Activated CD4-positive, alpha-beta T cell treated with anti-CD3 and anti-CD28 coated beads for 24 hours (primary cell): ENCODE measurements around the gene NTN4.
"Not testable (repeated sequence)": the region's sequence is repeated elsewhere in the genome, so short reads cannot be mapped to it uniquely, and the experiment has no call there.

Experiments used
- DNase-seq, 2 donors: peaks; one replicate each; pipeline ENCODE4 v3.0.0-alpha.2; 2020; ENCODE audit warnings: low read depth in 2 of 2

Gene NTN4

GRCh38 chr12:95658386-95658785 lies 132.2 kb downstream of the NTN4 start:
- no peak for DNase-seq

GRCh38 chr12:95654665-95655064 lies 135.9 kb downstream of the NTN4 start:
- DNase-seq, result not testable (repeated sequence)

- no peak for DNase-seq
Measured at GRCh38 chr12:95653771-95654546, 136.6 kb downstream of the NTN4 start.

GRCh38 chr12:95651681-95652080 lies 138.9 kb downstream of the NTN4 start:
- no peak for DNase-seq

- no peak for DNase-seq
Measured at GRCh38 chr12:95648990-95649791, 141.4 kb downstream of the NTN4 start.

GRCh38 chr12:95646781-95647190 lies 143.8 kb downstream of the NTN4 start:
- DNase-seq, result no peak

GRCh38 chr12:95643256-95643655 lies 147.3 kb downstream of the NTN4 start:
- no peak for DNase-seq

GRCh38 chr12:95642583-95642982 lies 148.0 kb downstream of the NTN4 start:
- DNase-seq, result no peak

GRCh38 chr12:95641299-95641952 lies 149.1 kb downstream of the NTN4 start:
- no peak for DNase-seq

- no peak for DNase-seq
Measured at GRCh38 chr12:95640516-95640915, 150.0 kb downstream of the NTN4 start.

- no peak for DNase-seq
Measured at GRCh38 chr12:95637471-95638155, 153.0 kb downstream of the NTN4 start.

GRCh38 chr12:95637010-95637409 lies 153.6 kb downstream of the NTN4 start:
- no peak for DNase-seq

- DNase-seq, result no peak
Measured at GRCh38 chr12:95634622-95635621, 155.6 kb downstream of the NTN4 start.

GRCh38 chr12:95633732-95634465 lies 156.7 kb downstream of the NTN4 start:
- DNase-seq, result no peak

GRCh38 chr12:95633049-95633731 lies 157.4 kb downstream of the NTN4 start:
- DNase-seq, result no peak

- no peak for DNase-seq
Measured at GRCh38 chr12:95630496-95630895, 160.1 kb downstream of the NTN4 start.

GRCh38 chr12:95629392-95629791 lies 161.2 kb downstream of the NTN4 start:
- no peak for DNase-seq

- no peak for DNase-seq
Measured at GRCh38 chr12:95626854-95627253, 163.7 kb downstream of the NTN4 start.

GRCh38 chr12:95625012-95625411 lies 165.6 kb downstream of the NTN4 start:
- DNase-seq, result no peak
